Measurements from ENCODE around the gene DHCR24.
"Not testable (repeated sequence)": the region's sequence is repeated elsewhere in the genome, so short reads cannot be mapped to it uniquely, and the experiment has no call there.

Gene DHCR24

GRCh38 chr1:54888080-54888733, 1.2 kb upstream of the DHCR24 start:
- no peak for DNase-seq (ENCODE audit: low read depth in 2 of 2)

- no peak for DNase-seq (ENCODE audit: low read depth in 2 of 2)
These were observed 673 bp upstream of the DHCR24 start for GRCh38 chr1:54887665-54888071.

GRCh38 chr1:54885807-54886723, 930 bp downstream of the DHCR24 start:
- no peak for DNase-seq (ENCODE audit: low read depth in 2 of 2)

GRCh38 chr1:54885237-54885679, 1.7 kb downstream of the DHCR24 start:
- DNase-seq (ENCODE audit: low read depth in 2 of 2), result no peak

GRCh38 chr1:54884768-54885167, 2.2 kb downstream of the DHCR24 start:
- no peak for DNase-seq (ENCODE audit: low read depth in 2 of 2)

GRCh38 chr1:54884135-54884586, 2.8 kb downstream of the DHCR24 start:
- DNase-seq (ENCODE audit: low read depth in 2 of 2), result no peak

- no peak for DNase-seq (ENCODE audit: low read depth in 2 of 2)
These were observed 3.5 kb downstream of the DHCR24 start for GRCh38 chr1:54883349-54884102.

GRCh38 chr1:54882519-54882918, 4.5 kb downstream of the DHCR24 start:
- no peak for DNase-seq (ENCODE audit: low read depth in 2 of 2)

GRCh38 chr1:54881604-54882003, 5.4 kb downstream of the DHCR24 start:
- DNase-seq (ENCODE audit: low read depth in 2 of 2), result not testable (repeated sequence)

- no peak for DNase-seq (ENCODE audit: low read depth in 2 of 2)
These were observed 7.1 kb downstream of the DHCR24 start for GRCh38 chr1:54879872-54880271.

- no peak for DNase-seq (ENCODE audit: low read depth in 2 of 2)
These were observed 10.2 kb downstream of the DHCR24 start for GRCh38 chr1:54876814-54877213.

GRCh38 chr1:54875000-54875399, 12.0 kb downstream of the DHCR24 start:
- no peak for DNase-seq (ENCODE audit: low read depth in 2 of 2)

- no peak for DNase-seq (ENCODE audit: low read depth in 2 of 2)
These were observed 12.7 kb downstream of the DHCR24 start for GRCh38 chr1:54874079-54874830.

- no peak for DNase-seq (ENCODE audit: low read depth in 2 of 2)
These were observed 15.0 kb downstream of the DHCR24 start for GRCh38 chr1:54872036-54872331.

GRCh38 chr1:54871275-54872035, 15.5 kb downstream of the DHCR24 start:
- DNase-seq (ENCODE audit: low read depth in 2 of 2), result no peak

- no peak for DNase-seq (ENCODE audit: low read depth in 2 of 2)
These were observed 16.1 kb downstream of the DHCR24 start for GRCh38 chr1:54870869-54871268.

- no peak for DNase-seq (ENCODE audit: low read depth in 2 of 2)
These were observed 17.7 kb downstream of the DHCR24 start for GRCh38 chr1:54869173-54869851.

GRCh38 chr1:54867717-54868057, 19.3 kb downstream of the DHCR24 start:
- no peak for DNase-seq (ENCODE audit: low read depth in 2 of 2)

- DNase-seq (ENCODE audit: low read depth in 2 of 2), result no peak
These were observed 19.9 kb downstream of the DHCR24 start for GRCh38 chr1:54866801-54867716.
